M059J (cell line): Measurements from ENCODE around the gene SMARCC2. TPM values are rescaled to one million over a fixed set of nuclear protein-coding genes. Genes with fewer than 3 reads are reported as not detected.

Source experiments
- DNase-seq: peaks from one replicate; pipeline ENCODE4 v3.0.0-alpha.2; 2012; ENCODE audit warnings: low read depth
- total RNA-seq: library from RNA; depleted of rRNA; stranded (reverse); fragments of >200 nt; shearing (Covaris generic); gene quantifications from 2 replicates; pipeline ENCODE4 v1.2.3, GENCODE V29; 2014

The SMARCC2 gene
- total RNA-seq, 1 experiment from 2014 or later: 34.5 TPM

GRCh38 chr12:56208006-56208405, 18.7 kb upstream of the SMARCC2 start:
- DNase-seq: no peak

GRCh38 chr12:56206452-56207166, 17.3 kb upstream of the SMARCC2 start:
- DNase-seq: peak; percentile 41

GRCh38 chr12:56205445-56205844, 16.2 kb upstream of the SMARCC2 start:
- DNase-seq: no peak

GRCh38 chr12:56204275-56204674, 15.0 kb upstream of the SMARCC2 start:
- DNase-seq: no peak

GRCh38 chr12:56202838-56203237, 13.6 kb upstream of the SMARCC2 start:
- DNase-seq: no peak

GRCh38 chr12:56202366-56202765, 13.1 kb upstream of the SMARCC2 start:
- DNase-seq: peak; percentile 23

- no peak for DNase-seq
These were observed 9.6 kb upstream of the SMARCC2 start for GRCh38 chr12:56198836-56199235.

- DNase-seq: no peak
These were observed 8.8 kb upstream of the SMARCC2 start for GRCh38 chr12:56197921-56198635.

- peak; percentile 94 for DNase-seq
These were observed 7.7 kb upstream of the SMARCC2 start for GRCh38 chr12:56196818-56197550.

GRCh38 chr12:56193025-56193578, 3.8 kb upstream of the SMARCC2 start:
- peak; percentile 84 for DNase-seq

- no peak for DNase-seq
These were observed 3.3 kb upstream of the SMARCC2 start for GRCh38 chr12:56192582-56192981.

- no peak for DNase-seq
These were observed 1.4 kb upstream of the SMARCC2 start for GRCh38 chr12:56190695-56191155.

GRCh38 chr12:56189918-56190694, 823 bp upstream of the SMARCC2 start:
- DNase-seq: peak; percentile 86

GRCh38 chr12:56188778-56189098, 545 bp downstream of the SMARCC2 start:
- no peak for DNase-seq

GRCh38 chr12:56188131-56188777, 1.0 kb downstream of the SMARCC2 start:
- no peak for DNase-seq

GRCh38 chr12:56186957-56187356, 2.3 kb downstream of the SMARCC2 start:
- no peak for DNase-seq

GRCh38 chr12:56178347-56178746, 10.9 kb downstream of the SMARCC2 start:
- no peak for DNase-seq

GRCh38 chr12:56172839-56173238, 16.4 kb downstream of the SMARCC2 start:
- no peak for DNase-seq

- no peak for DNase-seq
These were observed 20.0 kb downstream of the SMARCC2 start for GRCh38 chr12:56169229-56169759.

GRCh38 chr12:56165369-56165768, 23.9 kb downstream of the SMARCC2 start:
- no peak for DNase-seq

GRCh38 chr12:56164345-56164729, 24.9 kb downstream of the SMARCC2 start:
- no peak for DNase-seq
